Vagina (tissue), 2 donors: ENCODE results near the gene PACRG. TPM values are rescaled to one million over a fixed set of nuclear protein-coding genes. Genes with fewer than 3 reads are reported as not detected.

Experiments
- DNase-seq, 2 donors: peaks; one replicate each; pipeline ENCODE4 v3.0.0-alpha.2; 2017; ENCODE audit errors: extremely low spot score in 2 of 2
- H3K27ac ChIP-seq: fragments of 200-600 bp; sonication (generic); one replicate; pipeline ENCODE4 v1.5.1; 2019
- H3K27me3 ChIP-seq: fragments of 200-600 bp; sonication (generic); one replicate; pipeline ENCODE4 v1.5.1; 2019
- H3K36me3 ChIP-seq, 2 donors: fragments of 200-600 bp; sonication (generic); one replicate each; pipeline ENCODE4 v1.5.1; 2017 to 2019
- H3K4me1 ChIP-seq: fragments of 200-600 bp; sonication (generic); one replicate; pipeline ENCODE4 v1.5.1; 2019
- H3K4me3 ChIP-seq, 2 donors: fragments of 200-600 bp; sonication (generic); 1 replicate in 1 of 2; 2 replicates in 1 of 2; pipeline ENCODE4 v1.5.1; 2016 to 2019
- H3K9me3 ChIP-seq: fragments of 200-600 bp; sonication (generic); one replicate; pipeline ENCODE4 v1.5.1; 2019
- POLR2A ChIP-seq, 2 donors: fragments of 450-650 bp; IDR thresholded peaks; one replicate each; pipeline ENCODE4 v1.6.1; 2017; ENCODE audit warnings: antibody characterized with exemption in 2 of 2, mild to moderate bottlenecking in 2 of 2, moderate library complexity in 2 of 2
- POLR2AphosphoS5 ChIP-seq, 2 donors: sonication (generic); formaldehyde crosslinking; IDR thresholded peaks; one replicate each; pipeline ENCODE4 v1.9.0; 2017; ENCODE audit warnings: antibody characterized with exemption in 2 of 2, mild to moderate bottlenecking in 2 of 2, low read depth in 1 of 2; ENCODE audit not compliant: insufficient read depth in 1 of 2
- intact Hi-C: fragments of 100-400 bp; cut with DNase I; formaldehyde crosslinking; loops from one replicate; pipeline ENCODE4 v1.15.1; 2023
- total RNA-seq: library from RNA; depleted of rRNA; stranded (reverse); fragments of >200 nt; gene quantifications from one replicate; pipeline ENCODE4 v1.2.3, GENCODE V29; 2016
- TF ChIP-seq, protein P1 (sequence below), 3 experiments: fragments of 450-650 bp in 2 of 3; fragments of 200-600 bp in 1 of 3; sonication (generic) in 1 of 3; IDR thresholded peaks; one replicate each; pipeline ENCODE4 v1.5.1; 2017 to 2019; ENCODE audit warnings: antibody characterized with exemption in 3 of 3, mild to moderate bottlenecking in 2 of 3, moderate library complexity in 2 of 3

Gene PACRG
- total RNA-seq, 1 donor from 2014 or later = not detected

- Histone ChIP-seq H3K9me3 (no peaks in the 10 kb centered on the region), H3K4me3 (no peak overlapping the region), H3K27me3 (no peaks in the 10 kb centered on the region), H3K36me3 (no peaks in the 10 kb centered on the region), H3K27ac (no peak overlapping the region), H3K4me1 (no peaks in the 10 kb centered on the region)
- no peak for DNase-seq
- intact Hi-C loops = no loop called here
- TF ChIP-seq, protein P1, sequence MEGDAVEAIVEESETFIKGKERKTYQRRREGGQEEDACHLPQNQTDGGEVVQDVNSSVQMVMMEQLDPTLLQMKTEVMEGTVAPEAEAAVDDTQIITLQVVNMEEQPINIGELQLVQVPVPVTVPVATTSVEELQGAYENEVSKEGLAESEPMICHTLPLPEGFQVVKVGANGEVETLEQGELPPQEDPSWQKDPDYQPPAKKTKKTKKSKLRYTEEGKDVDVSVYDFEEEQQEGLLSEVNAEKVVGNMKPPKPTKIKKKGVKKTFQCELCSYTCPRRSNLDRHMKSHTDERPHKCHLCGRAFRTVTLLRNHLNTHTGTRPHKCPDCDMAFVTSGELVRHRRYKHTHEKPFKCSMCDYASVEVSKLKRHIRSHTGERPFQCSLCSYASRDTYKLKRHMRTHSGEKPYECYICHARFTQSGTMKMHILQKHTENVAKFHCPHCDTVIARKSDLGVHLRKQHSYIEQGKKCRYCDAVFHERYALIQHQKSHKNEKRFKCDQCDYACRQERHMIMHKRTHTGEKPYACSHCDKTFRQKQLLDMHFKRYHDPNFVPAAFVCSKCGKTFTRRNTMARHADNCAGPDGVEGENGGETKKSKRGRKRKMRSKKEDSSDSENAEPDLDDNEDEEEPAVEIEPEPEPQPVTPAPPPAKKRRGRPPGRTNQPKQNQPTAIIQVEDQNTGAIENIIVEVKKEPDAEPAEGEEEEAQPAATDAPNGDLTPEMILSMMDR (IDR thresholded peaks at IDR 0.05) = no peak
- no peak for TF ChIP-seq POLR2A (IDR thresholded peaks at IDR 0.05)
These were observed 26.0 kb downstream of the PACRG start for GRCh38 chr6:162753775-162754174.

DNA sequence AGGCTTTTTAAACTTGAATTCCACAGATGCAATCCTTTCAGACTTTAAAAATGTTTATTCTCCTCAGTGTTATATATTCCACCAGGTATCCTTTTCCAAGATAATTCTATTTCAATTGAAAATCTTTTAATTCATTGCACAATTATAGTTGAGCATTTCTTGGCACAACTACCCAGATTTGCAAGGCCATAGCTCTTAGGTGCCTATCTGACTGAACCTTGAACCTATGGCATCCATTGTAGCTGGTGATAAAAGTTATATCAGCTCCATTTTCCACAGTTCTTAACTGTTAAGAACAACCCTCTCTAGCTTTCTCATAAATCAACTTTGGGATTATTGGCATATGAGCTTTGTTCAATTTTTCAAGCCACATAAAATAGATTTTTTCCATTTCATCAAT, 42.4 kb downstream of the PACRG start:
- intact Hi-C loops = no loop called here
- no peak for DNase-seq
- no peaks in the 10 kb centered on the region for H3K36me3 ChIP-seq
- TF ChIP-seq POLR2AphosphoS5 (IDR thresholded peaks at IDR 0.05; ENCODE audit: insufficient read depth in 1 of 2, low read depth in 1 of 2) = no peak
- no peak for TF ChIP-seq POLR2A (IDR thresholded peaks at IDR 0.05)
- TF ChIP-seq, protein P1 (IDR thresholded peaks at IDR 0.05) = no peak
- no peak overlapping the region for H3K27ac ChIP-seq
- no peaks in the 10 kb centered on the region for H3K27me3 ChIP-seq
- H3K9me3 ChIP-seq = no peaks in the 10 kb centered on the region
- no peaks in the 10 kb centered on the region for H3K4me1 ChIP-seq
- H3K4me3 ChIP-seq = no peak overlapping the region

- Histone ChIP-seq H3K9me3 (no peaks in the 10 kb centered on the region), H3K36me3 (no peaks in the 10 kb centered on the region), H3K27ac (no peak overlapping the region), H3K4me3 (no peak overlapping the region), H3K4me1 (no peaks in the 10 kb centered on the region), H3K27me3 (no peaks in the 10 kb centered on the region)
- TF ChIP-seq POLR2AphosphoS5 (IDR thresholded peaks at IDR 0.05; ENCODE audit: insufficient read depth in 1 of 2, low read depth in 1 of 2) (no peak), POLR2A (IDR thresholded peaks at IDR 0.05) (no peak)
- TF ChIP-seq, protein P1 (IDR thresholded peaks at IDR 0.05) = no peak
- intact Hi-C loops = no loop called here
- no peak for DNase-seq
These were observed 43.2 kb downstream of the PACRG start for GRCh38 chr6:162770955-162771354.

DNA sequence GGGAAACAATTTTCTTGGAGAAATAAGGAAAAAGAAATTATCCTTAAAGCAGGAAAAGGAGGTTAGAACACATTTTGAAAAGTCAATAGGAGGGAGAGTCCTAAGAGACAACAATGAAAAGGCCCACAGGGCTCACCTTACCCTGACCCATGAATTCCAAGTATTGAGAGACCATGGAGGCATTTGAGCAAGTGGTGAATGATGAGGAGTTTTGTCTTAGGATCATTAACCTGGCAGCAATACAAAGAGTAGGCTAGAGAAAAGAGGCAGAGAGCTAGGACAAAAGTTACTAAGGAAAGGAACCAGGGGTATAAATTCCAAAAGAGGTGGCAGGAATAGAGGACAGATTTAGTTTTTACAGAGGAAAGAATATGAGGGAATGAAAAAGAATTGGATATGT, 44.7 kb downstream of the PACRG start:
- intact Hi-C loops = no loop called here
- Histone ChIP-seq H3K27ac (no peak overlapping the region), H3K4me3 (no peak overlapping the region), H3K9me3 (no peaks in the 10 kb centered on the region), H3K27me3 (no peaks in the 10 kb centered on the region), H3K4me1 (no peaks in the 10 kb centered on the region), H3K36me3 (no peaks in the 10 kb centered on the region)
- no peak for DNase-seq
- TF ChIP-seq POLR2A (IDR thresholded peaks at IDR 0.05) (no peak), POLR2AphosphoS5 (IDR thresholded peaks at IDR 0.05; ENCODE audit: insufficient read depth in 1 of 2, low read depth in 1 of 2) (no peak)
- TF ChIP-seq, protein P1 (IDR thresholded peaks at IDR 0.05) = no peak

DNA sequence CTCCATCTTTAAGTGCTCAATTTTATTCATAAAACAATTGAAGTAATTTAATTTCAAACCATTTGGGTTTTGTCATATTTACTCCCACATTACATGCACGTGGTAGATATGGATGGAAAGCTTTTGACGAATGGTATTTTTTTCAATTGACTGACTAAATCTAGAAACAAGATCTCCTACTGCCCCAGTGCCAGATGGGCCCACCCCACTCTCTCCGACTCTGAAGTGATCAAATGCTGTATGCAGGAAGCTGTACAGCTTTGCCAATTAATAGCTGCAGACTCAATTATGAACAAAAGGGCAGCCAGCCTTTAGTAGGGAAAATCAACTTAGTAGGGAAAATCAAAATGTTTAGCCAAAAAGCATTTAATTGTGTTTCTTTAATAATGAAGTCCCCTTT, 46.2 kb downstream of the PACRG start:
- H3K4me1 ChIP-seq = no peaks in the 10 kb centered on the region
- H3K36me3 ChIP-seq = no peaks in the 10 kb centered on the region
- H3K9me3 ChIP-seq = no peaks in the 10 kb centered on the region
- no peak for DNase-seq
- TF ChIP-seq POLR2A (IDR thresholded peaks at IDR 0.05) (no peak), POLR2AphosphoS5 (IDR thresholded peaks at IDR 0.05; ENCODE audit: insufficient read depth in 1 of 2, low read depth in 1 of 2) (no peak)
- TF ChIP-seq, protein P1 (IDR thresholded peaks at IDR 0.05) = no peak
- H3K27me3 ChIP-seq = no peaks in the 10 kb centered on the region
- intact Hi-C loops = no loop called here
- H3K27ac ChIP-seq = no peak overlapping the region
- H3K4me3 ChIP-seq = no peak overlapping the region
